ENCODE data around the gene ADGRV1.

DNA sequence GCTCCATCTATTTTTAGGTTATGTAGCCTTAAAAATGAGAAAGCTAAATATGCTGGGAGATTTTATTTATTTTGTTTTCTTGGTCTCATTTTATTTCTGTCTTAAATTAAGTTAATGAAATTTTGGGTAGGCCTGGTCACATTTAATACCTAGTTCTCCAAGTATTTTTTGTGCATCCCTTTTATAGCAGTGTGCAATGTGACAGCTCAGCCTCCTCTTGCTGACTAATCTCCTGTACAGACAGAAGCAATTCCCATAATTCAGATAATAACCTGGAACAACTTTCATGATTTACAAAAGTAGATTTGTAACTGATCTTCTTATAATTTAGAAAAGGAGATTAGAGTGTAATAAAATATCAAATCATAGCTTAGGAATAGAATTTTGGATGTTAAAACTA is 403.9 kb downstream of the ADGRV1 start:
- no peak for TF ChIP-seq EZH2phosphoT487 (conservative IDR thresholded peaks at IDR 0.05; ENCODE audit: low read length)
- TF ChIP-seq, protein P1, sequence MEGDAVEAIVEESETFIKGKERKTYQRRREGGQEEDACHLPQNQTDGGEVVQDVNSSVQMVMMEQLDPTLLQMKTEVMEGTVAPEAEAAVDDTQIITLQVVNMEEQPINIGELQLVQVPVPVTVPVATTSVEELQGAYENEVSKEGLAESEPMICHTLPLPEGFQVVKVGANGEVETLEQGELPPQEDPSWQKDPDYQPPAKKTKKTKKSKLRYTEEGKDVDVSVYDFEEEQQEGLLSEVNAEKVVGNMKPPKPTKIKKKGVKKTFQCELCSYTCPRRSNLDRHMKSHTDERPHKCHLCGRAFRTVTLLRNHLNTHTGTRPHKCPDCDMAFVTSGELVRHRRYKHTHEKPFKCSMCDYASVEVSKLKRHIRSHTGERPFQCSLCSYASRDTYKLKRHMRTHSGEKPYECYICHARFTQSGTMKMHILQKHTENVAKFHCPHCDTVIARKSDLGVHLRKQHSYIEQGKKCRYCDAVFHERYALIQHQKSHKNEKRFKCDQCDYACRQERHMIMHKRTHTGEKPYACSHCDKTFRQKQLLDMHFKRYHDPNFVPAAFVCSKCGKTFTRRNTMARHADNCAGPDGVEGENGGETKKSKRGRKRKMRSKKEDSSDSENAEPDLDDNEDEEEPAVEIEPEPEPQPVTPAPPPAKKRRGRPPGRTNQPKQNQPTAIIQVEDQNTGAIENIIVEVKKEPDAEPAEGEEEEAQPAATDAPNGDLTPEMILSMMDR (IDR thresholded peaks at IDR 0.05; ENCODE audit: insufficient read depth, low read length, poor library complexity, severe bottlenecking) = no peak

Data from SU-DHL-6 (cell line).